ENCODE data around the gene RANBP9. TPM values are rescaled to one million over a fixed set of nuclear protein-coding genes. Genes with fewer than 3 reads are reported as not detected.

Gene RANBP9
- total and polyA plus RNA-seq, 9 of the 15 experiments (the other 6 are each of a cell fraction or from before 2014, with no cell fraction given) = 27.5 to 130 (median 61.5) TPM

- TF ChIP-seq TCFL5 (CRISPR knock-in tag; conservative IDR thresholded peaks at IDR 0.05) = no peak
- no peak for TF ChIP-seq ZNF561 (CRISPR knock-in tag; conservative IDR thresholded peaks at IDR 0.05)
- TF ChIP-seq GTF3C2 (IDR thresholded peaks at IDR 0.05; ENCODE audit: borderline replicate concordance, extremely low read depth, insufficient read length) = peak; percentile 69
- no peak for TF ChIP-seq PATZ1 (CRISPR knock-in tag; IDR thresholded peaks at IDR 0.05; ENCODE audit: borderline replicate concordance)
- TF ChIP-seq ZNF212 (CRISPR knock-in tag; IDR thresholded peaks at IDR 0.05) = no peak
- TF ChIP-seq POLR2AphosphoS5 (IDR thresholded peaks at IDR 0.05; ENCODE audit: control insufficient read depth, insufficient read depth, low read depth, low read length) = peak; percentile 66; the same call in 1 of the 2 replicates
- no peak; the same call in 1 of the 2 replicates for TF ChIP-seq ZBED1 (IDR thresholded peaks at IDR 0.05)
- no peak for TF ChIP-seq TSC22D4 (tag; IDR thresholded peaks at IDR 0.05)
- TF ChIP-seq CXXC5 (CRISPR knock-in tag; IDR thresholded peaks at IDR 0.05) = peak; percentile 48
- TF ChIP-seq NCOR1 (IDR thresholded peaks at IDR 0.05) = peak; percentile 83
- TF ChIP-seq DLX4 (CRISPR knock-in tag; IDR thresholded peaks at IDR 0.05) = no peak
- TF ChIP-seq ZNF512 (tag; IDR thresholded peaks at IDR 0.05) = no peak
- no peak for TF ChIP-seq KAT2B (IDR thresholded peaks at IDR 0.05; ENCODE audit: low read depth, low read length)
- TF ChIP-seq ZNF121 (CRISPR knock-in tag; conservative IDR thresholded peaks at IDR 0.05) = no peak
- no peak for TF ChIP-seq SAFB2 (IDR thresholded peaks at IDR 0.05; ENCODE audit: borderline replicate concordance, low read depth, low read length, severe bottlenecking)
- TF ChIP-seq JUND (IDR thresholded peaks at IDR 0.05; ENCODE audit: borderline replicate concordance, low read depth, low read length) = peak; percentile 97
- peak; percentile 95; the same call in 2 of the 3 replicates for TF ChIP-seq JUND (tag; IDR thresholded peaks at IDR 0.05; ENCODE audit: borderline replicate concordance, low read depth, low read length)
- no peak for TF ChIP-seq ZNF280B (CRISPR knock-in tag; IDR thresholded peaks at IDR 0.05)
- TF ChIP-seq KDM1A (IDR thresholded peaks at IDR 0.05) = peak; percentile 95 to 96
- peak; percentile 78 for TF ChIP-seq TAL1 (IDR thresholded peaks at IDR 0.05)
- no peak for TF ChIP-seq PYGO2 (tag; IDR thresholded peaks at IDR 0.05)
Observed at GRCh38 chr6:13688692-13689196, 22.9 kb downstream of the RANBP9 start (continued).

Measured in K562 (cell line).